ENCODE data around the gene ABCC1. TPM values are rescaled to one million over a fixed set of nuclear protein-coding genes. Genes with fewer than 3 reads are reported as not detected.

ABCC1 gene
- polyA plus RNA-seq, 3 donors: 1.4 to 23.6 (median 3.0) TPM

- H3K4me2 ChIP-seq (replicated peaks; ENCODE audit: extremely low read depth, low read length, poor library complexity, severe bottlenecking): no peak overlapping the region
- WGBS (ENCODE audit: insufficient coverage): 83% methylated on average over 1 of the region's 4 CpGs
- H2AFZ ChIP-seq (ENCODE audit: insufficient read depth, low read depth, low read length, poor library complexity, severe bottlenecking): no peak overlapping the region
- Mint-ChIP-seq H3K27me3 (ENCODE audit: low read depth in 3 of 3) (peaks cover 0 to 2% (median 0%) of the 10 kb centered on the region in 3 donors), H3K4me1 (no peaks in the 10 kb centered on the region), H3K36me3 (peaks cover 72 to 80% of the 10 kb centered on the region in 2 donors), H3K27ac (no peak overlapping the region), H3K9me3 (peaks cover 0 to 8% (median 4%) of the 10 kb centered on the region in 7 donors), H3K4me3 (no peak overlapping the region)
- H3K9me3 ChIP-seq (replicated peaks in 1 of 2; ENCODE audit: control insufficient read depth in 1 of 2, insufficient read depth in 1 of 2, low read length in 2 of 2): peaks cover 0 to 5% of the 10 kb centered on the region in 2 donors
- H4K20me1 ChIP-seq (ENCODE audit: insufficient read depth, low read length): no peaks in the 10 kb centered on the region
- no peak overlapping the region for H3K9ac ChIP-seq (ENCODE audit: insufficient read depth, low read length, poor library complexity, severe bottlenecking)
- no peak overlapping the region for H3K27ac ChIP-seq (ENCODE audit: low read depth in 1 of 2, low read length in 2 of 2)
- TF ChIP-seq CTCF (IDR thresholded peaks at IDR 0.05): no peak
- no peak for DNase-seq
- no peaks in the 10 kb centered on the region for H3K4me1 ChIP-seq (ENCODE audit: control insufficient read depth in 1 of 2, insufficient read depth in 2 of 2, low read length in 2 of 2)
- no peaks in the 10 kb centered on the region for H3K79me2 ChIP-seq (ENCODE audit: insufficient read depth, low read length)
- no peak overlapping the region for H3K4me3 ChIP-seq (replicated peaks in 1 of 3; ENCODE audit: low read depth in 2 of 3, low read length in 3 of 3)
- peaks cover 34 to 80% of the 10 kb centered on the region in 2 donors for H3K36me3 ChIP-seq (replicated peaks in 1 of 2; ENCODE audit: control insufficient read depth in 1 of 2, insufficient read depth in 2 of 2, low read length in 2 of 2)
- intact Hi-C loops (cut with micrococcal nuclease): loop anchor here in 1 of 2 donors (10.0 kb wide), 1 partner anchor 58 kb away; no protein-coding TSS in a partner anchor
- H3K27me3 ChIP-seq (ENCODE audit: control insufficient read depth in 2 of 2, insufficient read depth in 2 of 2, low read length in 2 of 2): no peaks in the 10 kb centered on the region
Measured at GRCh38 chr16:16172991-16173390, 223.6 kb downstream of the ABCC1 start.

GRCh38 chr16:16175296-16175695 is 225.9 kb downstream of the ABCC1 start:
- intact Hi-C loops (cut with micrococcal nuclease): loop anchor here in 1 of 2 donors (10.0 kb wide), 1 partner anchor 60 kb away; no protein-coding TSS in a partner anchor

More at GRCh38 chr16:16175296-16175695, 225.9 kb downstream of the ABCC1 start:
- Histone ChIP-seq H3K27ac (ENCODE audit: low read depth in 1 of 2, low read length in 2 of 2) (no peak overlapping the region), H2AFZ (ENCODE audit: insufficient read depth, low read depth, low read length, poor library complexity, severe bottlenecking) (no peak overlapping the region), H3K27me3 (ENCODE audit: control insufficient read depth in 2 of 2, insufficient read depth in 2 of 2, low read length in 2 of 2) (no peaks in the 10 kb centered on the region), H3K4me2 (replicated peaks; ENCODE audit: extremely low read depth, low read length, poor library complexity, severe bottlenecking) (no peak overlapping the region), H3K36me3 (replicated peaks in 1 of 2; ENCODE audit: control insufficient read depth in 1 of 2, insufficient read depth in 2 of 2, low read length in 2 of 2) (peaks cover 35 to 69% of the 10 kb centered on the region in 2 donors), H4K20me1 (ENCODE audit: insufficient read depth, low read length) (no peaks in the 10 kb centered on the region), H3K4me3 (replicated peaks in 1 of 3; ENCODE audit: low read depth in 2 of 3, low read length in 3 of 3) (no peak overlapping the region), H3K9ac (ENCODE audit: insufficient read depth, low read length, poor library complexity, severe bottlenecking) (no peak overlapping the region), H3K79me2 (ENCODE audit: insufficient read depth, low read length) (no peaks in the 10 kb centered on the region), H3K9me3 (replicated peaks in 1 of 2; ENCODE audit: control insufficient read depth in 1 of 2, insufficient read depth in 1 of 2, low read length in 2 of 2) (peaks cover 5% of the 10 kb centered on the region in 2 donors), H3K4me1 (ENCODE audit: control insufficient read depth in 1 of 2, insufficient read depth in 2 of 2, low read length in 2 of 2) (no peaks in the 10 kb centered on the region)
- Mint-ChIP-seq H3K27me3 (ENCODE audit: low read depth in 3 of 3) (peaks cover 0 to 2% (median 0%) of the 10 kb centered on the region in 3 donors), H3K9me3 (peaks cover 2 to 15% (median 8%) of the 10 kb centered on the region in 7 donors), H3K4me1 (no peaks in the 10 kb centered on the region), H3K36me3 (peaks cover 66 to 75% of the 10 kb centered on the region in 2 donors), H3K4me3 (no peak overlapping the region), H3K27ac (no peak overlapping the region)
- DNase-seq: no peak
- WGBS (ENCODE audit: insufficient coverage): 92% methylated on average over 5 of the region's 5 CpGs
- TF ChIP-seq CTCF (IDR thresholded peaks at IDR 0.05): no peak
